MCF 10A (cell line): ENCODE results near the gene ANKRD39. TPM values are rescaled to one million over a fixed set of nuclear protein-coding genes. Genes with fewer than 3 reads are reported as not detected.

Source experiments
- BruUV-seq: library from RNA; stranded (reverse); fragments of 400-500 nt; replicated peaks from 2 replicates; lab custom pipeline; 2021; lab: Mats Ljungman, UMichigan
- CTCF ChIA-PET: fragments of 300-600 bp; sonication (Branson Sonifier 250); formaldehyde crosslinking; extraction: SDS; loops from one replicate; lab custom pipeline; 2021; ENCODE audit warnings: antibody characterized with exemption, inconsistent platforms; lab: Yijun Ruan, JAX
- POLR2A ChIA-PET: fragments of 300-600, 350-650 bp; sonication (Branson Sonifier 250); formaldehyde crosslinking; extraction: SDS; loops from one replicate; lab custom pipeline; 2020; ENCODE audit warnings: antibody characterized with exemption, inconsistent platforms; lab: Yijun Ruan, JAX
- DNase-seq: peaks from one replicate; pipeline ENCODE4 v3.0.0-alpha.2; 2018; ENCODE audit not compliant: unreplicated experiment
- H3K27ac Mint-ChIP-seq: one replicate; pipeline ENCODE4 v1.8.0; 2022; ENCODE audit warnings: mild to moderate bottlenecking, low read depth, mixed read lengths; ENCODE audit not compliant: unreplicated experiment
- H3K27me3 Mint-ChIP-seq: one replicate; pipeline ENCODE4 v1.8.0; 2022; ENCODE audit warnings: mixed read lengths; ENCODE audit not compliant: insufficient read depth, unreplicated experiment
- H3K36me3 Mint-ChIP-seq: one replicate; pipeline ENCODE4 v1.8.0; 2022; ENCODE audit warnings: mild to moderate bottlenecking, moderate library complexity, mixed read lengths; ENCODE audit not compliant: insufficient read depth, unreplicated experiment
- H3K4me1 Mint-ChIP-seq: one replicate; pipeline ENCODE4 v1.8.0; 2022; ENCODE audit warnings: mixed read lengths; ENCODE audit not compliant: insufficient read depth, unreplicated experiment
- H3K4me3 Mint-ChIP-seq: one replicate; pipeline ENCODE4 v1.8.0; 2022; ENCODE audit warnings: mild to moderate bottlenecking, moderate library complexity, mixed read lengths; ENCODE audit not compliant: unreplicated experiment
- H3K9me3 Mint-ChIP-seq: one replicate; pipeline ENCODE4 v1.8.0; 2022; ENCODE audit warnings: mixed read lengths; ENCODE audit not compliant: unreplicated experiment
- CTCF ChIP-seq: fragments of 200-600 bp; IDR thresholded peaks from one replicate; pipeline ENCODE4 v1.8.0; 2022; ENCODE audit warnings: antibody characterized with exemption, mild to moderate bottlenecking; ENCODE audit not compliant: unreplicated experiment
- intact Hi-C: fragments of 100-400 bp; cut with micrococcal nuclease; formaldehyde crosslinking; loops from 2 replicates; pipeline ENCODE4 v1.14.1; 2022
- total RNA-seq: library from RNA; stranded (reverse); gene quantifications from 2 replicates; pipeline ENCODE4 v1.2.3, GENCODE V29; 2022

Gene ANKRD39
- total RNA-seq, 1 experiment from 2014 or later: 14.0 TPM

GRCh38 chr2:96898135-96898505, 40.3 kb upstream of the ANKRD39 start:
- no peak for TF ChIP-seq CTCF
- Mint-ChIP-seq H3K9me3 (no peaks in the 10 kb centered on the region), H3K4me1 (peaks cover 43% of the 10 kb centered on the region), H3K27ac (no peak overlapping the region), H3K27me3 (no peaks in the 10 kb centered on the region), H3K4me3 (no peak overlapping the region), H3K36me3 (no peaks in the 10 kb centered on the region)
- intact Hi-C loops: no loop called here
- POLR2A ChIA-PET: no interaction called here
- DNase-seq: no peak
- CTCF ChIA-PET: interaction anchor here (1.4 kb wide), 1 partner anchor 57 kb away, joined by 3 read pairs; no protein-coding TSS in a partner anchor
- BruUV-seq: no TSS peak

DNA sequence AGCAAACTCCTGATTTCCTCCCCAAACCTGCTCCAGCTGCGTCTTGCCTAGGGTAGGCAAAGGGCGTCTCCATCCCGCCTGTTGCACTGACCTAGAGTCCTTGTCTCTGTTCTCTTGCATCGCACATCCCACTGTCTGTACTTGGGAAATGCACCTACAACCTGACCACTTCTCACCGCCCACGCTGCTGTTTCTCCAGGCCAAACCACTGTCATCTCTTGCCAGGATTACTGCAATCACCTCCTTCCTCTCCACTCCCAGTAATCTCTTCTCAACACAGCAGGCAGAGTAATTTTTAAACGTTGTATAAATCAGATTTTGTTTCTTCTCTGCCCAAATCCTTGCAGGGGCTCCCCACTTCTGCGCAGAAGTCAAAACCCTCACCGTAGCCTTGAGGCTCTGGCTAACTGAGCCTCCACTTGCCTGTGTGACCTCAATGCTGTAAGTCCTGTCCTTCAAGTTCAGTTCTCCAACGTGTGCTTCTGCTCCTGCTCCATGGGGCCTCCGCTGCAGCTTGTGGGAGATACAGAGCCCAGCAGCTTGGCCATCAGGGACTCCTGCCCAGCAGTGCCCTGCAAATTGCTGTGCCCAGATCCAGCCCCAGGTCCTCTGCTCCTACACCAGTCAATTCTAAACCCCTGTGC, 39.8 kb upstream of the ANKRD39 start:
- intact Hi-C loops: no loop called here
- no peaks in the 10 kb centered on the region for H3K27me3 Mint-ChIP-seq
- no peaks in the 10 kb centered on the region for H3K36me3 Mint-ChIP-seq
- no peak overlapping the region for H3K27ac Mint-ChIP-seq
- peak; percentile 87 for DNase-seq
- TF ChIP-seq CTCF: no peak
- CTCF ChIA-PET: interaction anchor here (1.4 kb wide), 1 partner anchor 57 kb away, joined by 3 read pairs; no protein-coding TSS in a partner anchor
- POLR2A ChIA-PET: interaction anchor here (0.8 kb wide), 1 partner anchor 13 kb away, joined by 3 read pairs; no protein-coding TSS in a partner anchor
- no TSS peak for BruUV-seq
- H3K4me3 Mint-ChIP-seq: no peak overlapping the region
- no peaks in the 10 kb centered on the region for H3K9me3 Mint-ChIP-seq
- H3K4me1 Mint-ChIP-seq: peaks cover 43% of the 10 kb centered on the region

GRCh38 chr2:96895746-96896651, 38.2 kb upstream of the ANKRD39 start:
- Mint-ChIP-seq H3K4me1 (peaks cover 51% of the 10 kb centered on the region), H3K36me3 (no peaks in the 10 kb centered on the region), H3K27ac (no peak overlapping the region), H3K4me3 (no peak overlapping the region), H3K27me3 (no peaks in the 10 kb centered on the region), H3K9me3 (no peaks in the 10 kb centered on the region)
- peak; percentile 73 for DNase-seq
- no peak for TF ChIP-seq CTCF
- BruUV-seq: no TSS peak
- CTCF ChIA-PET: interaction anchor here (0.8 to 2.0 kb wide), 2 partner anchors 54 to 65 kb away, joined by 4 to 6 read pairs; no protein-coding TSS in a partner anchor
- POLR2A ChIA-PET: interaction anchor here (0.7 to 2.2 kb wide), 5 partner anchors 21 to 50 kb away, joined by 3 to 11 read pairs (median 6); partner anchors contain the start of genes ANKRD39 and SEMA4C
- intact Hi-C loops: no loop called here
